Stimulated activated CD8-positive, alpha-beta memory T cell treated with anti-CD3 and anti-CD28 coated beads, Interleukin-7, amount 100 ng/mL, for 1 hour (primary cell): ENCODE data around the gene TAAR1.
"Not testable (repeated sequence)": the region's sequence is repeated elsewhere in the genome, so short reads cannot be mapped to it uniquely, and the experiment has no call there.

Source experiments
- DNase-seq, 2 donors: peaks; one replicate each; pipeline ENCODE4 v3.0.0-alpha.2; 2020; ENCODE audit warnings: low read depth in 2 of 2

Gene TAAR1, protein sequence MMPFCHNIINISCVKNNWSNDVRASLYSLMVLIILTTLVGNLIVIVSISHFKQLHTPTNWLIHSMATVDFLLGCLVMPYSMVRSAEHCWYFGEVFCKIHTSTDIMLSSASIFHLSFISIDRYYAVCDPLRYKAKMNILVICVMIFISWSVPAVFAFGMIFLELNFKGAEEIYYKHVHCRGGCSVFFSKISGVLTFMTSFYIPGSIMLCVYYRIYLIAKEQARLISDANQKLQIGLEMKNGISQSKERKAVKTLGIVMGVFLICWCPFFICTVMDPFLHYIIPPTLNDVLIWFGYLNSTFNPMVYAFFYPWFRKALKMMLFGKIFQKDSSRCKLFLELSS

DNA sequence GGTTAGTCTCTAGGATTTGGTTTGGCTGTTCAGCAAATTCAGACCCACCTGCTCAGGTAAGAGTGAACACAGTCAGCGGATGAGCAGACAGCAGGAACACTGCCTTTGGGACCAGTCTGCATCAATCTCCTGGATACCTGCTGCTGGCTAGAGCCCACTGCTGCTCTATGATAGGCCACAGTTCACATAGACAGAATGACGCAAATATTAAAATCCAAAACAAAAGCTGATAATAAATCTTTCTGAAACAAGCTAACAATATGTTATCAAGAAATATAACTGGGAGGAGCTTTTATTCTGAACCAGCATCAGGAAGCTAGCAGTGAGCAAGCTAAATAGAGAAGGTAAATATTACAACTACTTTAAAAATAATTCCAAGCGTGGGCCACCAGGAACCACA, at the start of gene TAAR1:
Gene TAAR1, minus strand, starts transcription at position 101 of the 400 bp plus-strand sequence. CDS start 13,179 bp downstream, outside the sequence.
- no peak for DNase-seq

- DNase-seq, result no peak
These were observed 49.8 kb upstream of the TAAR1 start for GRCh38 chr6:132708771-132709170.

GRCh38 chr6:132708002-132708401, 49.0 kb upstream of the TAAR1 start:
- no peak for DNase-seq

- not testable (repeated sequence) for DNase-seq
These were observed 47.8 kb upstream of the TAAR1 start for GRCh38 chr6:132706756-132707155.

DNA sequence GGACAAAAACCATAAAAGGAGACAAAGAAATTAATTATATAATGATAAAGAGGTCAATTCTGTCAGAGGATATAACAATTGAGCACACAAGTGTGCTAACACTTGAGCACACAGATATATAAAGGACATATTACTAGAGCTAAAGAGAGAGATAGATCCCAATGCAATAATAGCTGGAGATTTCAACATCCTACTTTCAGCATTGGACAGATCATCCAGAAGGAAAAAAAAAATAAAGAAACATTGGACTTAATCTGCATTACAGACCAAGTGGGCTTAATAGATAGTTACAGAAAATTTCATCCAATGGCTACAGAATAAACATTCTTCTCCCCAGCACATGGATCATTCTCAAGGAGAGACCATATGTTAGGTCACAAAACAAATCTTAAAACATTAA, 45.0 kb upstream of the TAAR1 start:
- no peak for DNase-seq

GRCh38 chr6:132698608-132699007, 39.6 kb upstream of the TAAR1 start:
- DNase-seq, result no peak

- no peak for DNase-seq
These were observed 36.8 kb upstream of the TAAR1 start for GRCh38 chr6:132695773-132696172.

- no peak for DNase-seq
These were observed 34.5 kb upstream of the TAAR1 start for GRCh38 chr6:132693478-132693877.

DNA sequence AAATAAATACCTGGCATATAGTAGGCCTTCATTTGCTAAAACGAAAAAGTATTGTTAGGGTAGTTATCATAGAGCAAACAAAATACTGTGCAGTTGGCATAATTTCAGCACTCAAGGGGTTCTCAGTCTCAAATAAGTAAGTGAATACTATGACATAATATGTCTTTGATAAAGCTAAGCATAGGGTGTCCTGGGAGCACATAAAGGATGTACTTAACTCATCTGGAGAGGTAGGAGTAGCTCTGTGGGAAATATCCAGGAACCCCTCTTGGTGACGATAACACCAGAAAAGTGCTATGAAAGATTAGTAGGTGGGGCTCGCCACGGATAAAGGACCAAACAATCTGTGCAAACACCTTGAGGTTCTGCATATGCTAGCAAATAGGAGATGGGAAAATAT, 31.7 kb upstream of the TAAR1 start:
- DNase-seq, result no peak

DNA sequence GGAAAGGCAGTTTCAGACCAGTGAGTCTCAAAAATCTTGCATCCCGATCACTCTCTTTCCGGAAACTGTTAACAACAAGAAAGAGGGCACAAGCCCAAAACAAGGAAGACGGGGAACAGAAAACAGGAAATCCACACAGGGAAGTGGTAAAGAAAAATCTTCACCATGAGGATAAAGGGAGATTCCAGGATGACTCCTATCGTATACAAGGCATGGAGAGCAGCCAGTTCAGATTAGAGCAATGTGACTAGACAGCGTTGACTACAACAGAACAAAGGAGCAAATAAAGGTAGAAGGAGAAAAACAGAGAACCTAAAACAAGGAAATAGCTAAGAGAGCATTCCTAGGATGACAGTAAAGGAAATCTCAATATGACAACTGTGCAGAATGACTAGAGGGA, 28.3 kb upstream of the TAAR1 start:
- DNase-seq, result no peak

DNA sequence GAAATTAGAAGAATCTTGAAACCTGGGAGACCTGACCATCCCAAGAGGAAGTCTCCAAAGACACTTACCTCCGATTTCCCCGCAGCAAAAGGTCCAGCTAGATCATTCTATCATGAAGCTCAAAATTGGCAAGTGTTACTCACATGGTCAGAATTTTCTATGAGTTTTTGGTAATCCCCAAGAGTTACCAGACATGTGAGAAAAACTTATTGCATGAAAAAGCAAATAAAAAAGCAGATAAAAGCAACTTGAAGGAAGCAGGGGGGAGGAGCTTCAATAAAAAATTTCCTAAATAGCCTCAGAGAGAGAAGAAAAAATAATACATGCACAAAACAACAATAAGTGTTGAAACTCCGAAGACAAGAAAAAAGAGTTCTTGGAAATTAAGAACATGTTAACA, 27.5 kb upstream of the TAAR1 start:
- no peak for DNase-seq

- DNase-seq, result no peak
These were observed 26.0 kb upstream of the TAAR1 start for GRCh38 chr6:132685009-132685408.

- DNase-seq, result no peak
These were observed 25.3 kb upstream of the TAAR1 start for GRCh38 chr6:132684272-132684671.

GRCh38 chr6:132683543-132683942, 24.6 kb upstream of the TAAR1 start:
- DNase-seq, result no peak

GRCh38 chr6:132679094-132679493, 20.1 kb upstream of the TAAR1 start:
- not testable (repeated sequence) for DNase-seq

GRCh38 chr6:132675749-132676148, 16.8 kb upstream of the TAAR1 start:
- no peak for DNase-seq

DNA sequence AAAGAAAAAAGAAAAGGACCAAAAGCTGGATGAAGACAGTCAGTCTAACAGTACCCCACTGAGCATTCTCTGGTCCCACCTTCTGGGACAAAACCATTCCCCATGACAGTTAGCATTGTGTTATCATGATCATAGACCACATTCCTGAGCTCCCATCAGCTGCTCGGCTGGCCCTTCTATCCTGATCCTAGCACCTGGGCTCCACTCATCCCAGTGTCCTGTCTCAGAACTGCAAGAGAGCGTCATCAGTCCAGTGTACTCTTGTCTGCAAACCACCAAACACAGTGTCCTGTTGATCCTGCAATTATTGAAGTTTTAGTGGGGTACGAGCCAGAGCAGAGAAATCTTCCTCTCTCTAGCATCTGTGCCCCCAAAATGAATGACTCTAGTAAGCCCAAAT, 16.0 kb upstream of the TAAR1 start:
- DNase-seq, result no peak

- DNase-seq, result no peak
These were observed 14.6 kb upstream of the TAAR1 start for GRCh38 chr6:132673376-132674094.

DNA sequence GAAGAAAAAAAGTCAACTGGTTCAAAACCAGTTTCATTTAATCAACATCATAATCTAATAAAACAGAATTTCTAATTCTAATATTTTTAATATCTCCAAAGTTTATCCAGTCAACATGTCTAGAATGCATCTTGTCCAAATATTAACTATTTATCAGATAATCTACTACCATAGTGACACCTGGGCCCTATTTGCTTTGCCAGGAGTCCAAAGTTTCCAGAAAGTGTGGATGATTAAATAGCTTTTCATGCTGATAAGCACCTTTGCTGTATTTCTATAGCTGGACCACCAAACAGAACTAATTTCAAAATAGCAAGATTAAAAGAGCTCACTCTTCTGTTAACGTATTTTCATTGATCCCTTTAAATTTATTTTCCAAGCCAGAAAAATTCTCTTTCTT, 12.3 kb upstream of the TAAR1 start:
- no peak for DNase-seq

DNA sequence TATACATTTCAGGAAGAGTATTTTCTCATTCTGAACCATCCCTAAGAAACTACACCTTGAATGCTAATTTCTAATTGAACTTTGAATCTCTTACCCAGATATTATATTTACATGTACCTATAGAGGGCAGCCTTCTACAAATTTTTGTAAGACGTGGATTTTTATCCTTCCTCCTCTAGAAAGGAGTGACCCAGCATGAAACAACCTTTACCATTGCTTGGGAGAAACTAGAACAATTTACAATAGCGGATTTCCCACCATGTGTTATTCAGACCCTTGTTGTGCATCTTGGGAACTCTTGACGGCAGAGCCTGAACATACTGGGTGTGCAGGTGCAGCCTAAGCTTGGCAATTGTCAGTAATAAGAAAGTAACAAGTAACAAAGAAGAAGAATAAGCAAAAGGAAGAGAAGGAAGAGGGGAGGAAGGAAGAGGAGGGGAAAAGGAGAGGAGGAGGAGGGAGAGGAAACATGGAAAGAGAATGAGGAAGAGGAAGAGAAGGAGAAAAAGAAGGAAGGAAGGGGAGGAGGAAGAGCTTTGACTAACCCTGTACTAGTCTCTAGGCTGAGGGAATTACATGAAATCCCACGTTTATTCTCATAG, 10.8 kb upstream of the TAAR1 start:
- no peak for DNase-seq

DNA sequence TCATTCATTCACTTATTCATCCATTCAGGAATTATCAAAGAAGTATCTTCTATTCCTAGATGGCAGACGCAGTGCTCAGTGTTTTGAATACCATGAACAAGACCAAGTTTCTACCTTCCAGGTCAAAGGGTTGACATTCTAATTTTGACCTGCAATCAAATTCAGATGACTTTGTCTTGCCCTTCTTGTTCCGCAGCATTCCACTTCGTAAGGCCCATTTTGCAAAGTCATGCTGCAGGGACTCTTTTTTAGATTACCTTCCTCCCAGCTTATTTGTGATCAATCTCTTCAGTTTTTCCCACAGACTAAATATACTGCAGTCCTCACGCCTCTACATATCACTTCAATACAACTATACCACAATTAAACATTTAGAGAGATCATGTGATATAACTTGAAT, 7.1 kb upstream of the TAAR1 start:
- no peak for DNase-seq

DNA sequence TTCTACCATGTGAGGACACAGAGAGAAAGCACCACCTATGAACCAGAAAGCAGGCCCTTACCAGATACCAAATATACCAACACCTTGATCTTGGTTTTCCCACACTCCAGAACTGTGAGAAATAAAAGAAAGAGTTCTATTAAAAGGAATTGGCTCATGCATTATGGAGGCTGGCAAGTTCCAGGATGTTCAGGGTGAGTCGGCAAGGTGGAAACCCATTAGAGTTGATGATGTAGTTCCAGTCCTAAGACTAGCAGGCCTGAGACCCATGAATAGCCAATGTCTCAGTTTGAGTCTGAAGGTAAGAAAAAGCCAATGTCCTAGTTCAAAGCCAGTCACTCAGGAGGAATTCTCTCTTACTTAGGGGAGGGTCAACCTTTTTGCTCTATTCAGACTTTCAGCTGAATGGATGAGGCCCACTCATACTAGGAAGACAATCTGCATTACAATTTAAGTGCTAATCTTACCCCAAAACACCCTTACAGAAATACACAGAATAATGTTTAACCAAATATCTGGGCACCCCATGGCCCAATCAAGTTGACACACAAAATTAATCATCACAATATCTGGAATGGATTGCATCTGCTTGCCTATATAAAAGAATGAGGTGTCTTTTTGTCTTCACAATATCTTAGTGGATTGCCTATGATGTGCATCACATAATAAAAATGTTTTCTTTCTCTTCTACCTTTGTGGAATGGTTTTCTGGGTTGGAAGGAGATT, 5.5 kb upstream of the TAAR1 start:
- no peak for DNase-seq
